HepG2 (cell line): Measurements from ENCODE around the gene UBE4A. TPM values are rescaled to one million over a fixed set of nuclear protein-coding genes. Genes with fewer than 3 reads are reported as not detected.

Experiments
- AGO2 ChIP-seq: fragments of 200-400 bp; formaldehyde crosslinking; optimal IDR thresholded peaks from 2 replicates; pipeline ENCODE3; 2017; ENCODE audit warnings: mild to moderate bottlenecking, low read depth, low read length, moderate library complexity
- ARID4A ChIP-seq: sonication (generic); formaldehyde crosslinking; IDR thresholded peaks from 2 replicates; pipeline ENCODE4 v1.5.0; 2020; ENCODE audit warnings: mild to moderate bottlenecking, missing genetic modification reagents, borderline replicate concordance
- CEBPG ChIP-seq: IDR thresholded peaks from 2 replicates; pipeline ENCODE4 v1.6.1; 2016
- FOSL1 ChIP-seq: sonication (generic); formaldehyde crosslinking; IDR thresholded peaks from 2 replicates; pipeline ENCODE4 v1.9.0; 2021; ENCODE audit warnings: missing genetic modification reagents, borderline replicate concordance
- FOXK1 ChIP-seq: sonication (generic); formaldehyde crosslinking; IDR thresholded peaks from 2 replicates; pipeline ENCODE4 v1.4.0; 2020; ENCODE audit warnings: low read depth, missing genetic modification reagents, borderline replicate concordance
- MAFG ChIP-seq: sonication (generic); formaldehyde crosslinking; IDR thresholded peaks from 2 replicates; pipeline ENCODE4 v1.5.1; 2020; ENCODE audit warnings: mild to moderate bottlenecking, missing genetic modification reagents
- MBD4 ChIP-seq: IDR thresholded peaks from 2 replicates; pipeline ENCODE4 v1.6.1; 2012; ENCODE audit warnings: low read length, inconsistent platforms, borderline replicate concordance
- NFYC ChIP-seq: IDR thresholded peaks from 2 replicates; pipeline ENCODE4 v1.6.1; 2016; ENCODE audit warnings: missing genetic modification reagents, missing compliant biosample characterization
- REPIN1 ChIP-seq: sonication (generic); formaldehyde crosslinking; IDR thresholded peaks from 2 replicates; pipeline ENCODE4 v1.8.0; 2022; ENCODE audit warnings: missing genetic modification reagents, low read depth, mild to moderate bottlenecking, borderline replicate concordance
- TBX3 ChIP-seq: fragments of 450-650 bp; IDR thresholded peaks from 2 replicates; pipeline ENCODE4 v1.6.1; 2017; ENCODE audit warnings: antibody characterized with exemption, mild to moderate bottlenecking, inconsistent platforms, borderline replicate concordance
- TP53 ChIP-seq: sonication (generic); formaldehyde crosslinking; conservative IDR thresholded peaks from 2 replicates; pipeline ENCODE4 v1.4.0; 2020; ENCODE audit warnings: missing genetic modification reagents
- ZFP82 ChIP-seq: sonication (generic); formaldehyde crosslinking; IDR thresholded peaks from 2 replicates; pipeline ENCODE4 v1.5.1; 2020; ENCODE audit warnings: mild to moderate bottlenecking, missing genetic modification reagents, borderline replicate concordance
- ZNF160 ChIP-seq: sonication (generic); formaldehyde crosslinking; IDR thresholded peaks from 2 replicates; pipeline ENCODE4 v1.8.0; 2022; ENCODE audit warnings: mild to moderate bottlenecking, inconsistent platforms, missing genetic modification reagents
- ZNF577 ChIP-seq: sonication (generic); formaldehyde crosslinking; IDR thresholded peaks from 2 replicates; pipeline ENCODE4 v1.4.0; 2020; ENCODE audit warnings: mild to moderate bottlenecking, low read depth, missing genetic modification reagents, borderline replicate concordance
- ZNF607 ChIP-seq: sonication (generic); formaldehyde crosslinking; IDR thresholded peaks from 2 replicates; pipeline ENCODE4 v1.5.1; 2020; ENCODE audit warnings: missing genetic modification reagents, mild to moderate bottlenecking, borderline replicate concordance
- ZNF747 ChIP-seq: sonication (generic); formaldehyde crosslinking; IDR thresholded peaks from 2 replicates; pipeline ENCODE4 v1.8.1; 2023; ENCODE audit warnings: missing genetic modification reagents, mild to moderate bottlenecking, borderline replicate concordance
- ZNF784 ChIP-seq: sonication (generic); formaldehyde crosslinking; IDR thresholded peaks from 2 replicates; pipeline ENCODE4 v1.5.1; 2020; ENCODE audit warnings: missing genetic modification reagents, mild to moderate bottlenecking, borderline replicate concordance
- ZNF850 ChIP-seq: sonication (generic); formaldehyde crosslinking; conservative IDR thresholded peaks from 2 replicates; pipeline ENCODE4 v1.9.0; 2021; ENCODE audit warnings: mild to moderate bottlenecking, missing genetic modification reagents
- ZSCAN9 ChIP-seq: IDR thresholded peaks from 2 replicates; pipeline ENCODE4 v1.6.1; 2016; ENCODE audit warnings: borderline replicate concordance
- polyA plus RNA-seq, 8 experiments: library from polyadenylated mRNA; depleted of rRNA in 3 of 8; stranded (reverse) in 7 of 8; unstranded in 1 of 8; fragments of >200 nt; fragmentation: Illumina TruSeq in 4 of 8; extraction: Trizol in 4 of 8; gene quantifications; 2 replicates each; pipeline versions ENCODE4 v1.2.1 to v1.2.3, GENCODE V29; 2011 to 2016; ENCODE audit warnings: low read depth in 4 of 8, missing spikeins in 1 of 8, mixed read lengths in 1 of 8; ENCODE audit not compliant: insufficient read depth in 1 of 8
- total RNA-seq, 5 experiments: library from RNA; depleted of rRNA; stranded (reverse); fragments of >200 nt; fragmentation: Illumina TruSeq; extraction: Trizol; gene quantifications; 2 replicates each; pipeline ENCODE4 v1.2.3, GENCODE V29; 2016; ENCODE audit warnings: low read depth in 1 of 5
- TF ChIP-seq, protein P1 (sequence below): sonication (generic); formaldehyde crosslinking; IDR thresholded peaks from 2 replicates; pipeline ENCODE4 v1.8.0; 2022; ENCODE audit warnings: mild to moderate bottlenecking, missing genetic modification reagents
- TF ChIP-seq, protein P2 (sequence below): sonication (generic); formaldehyde crosslinking; IDR thresholded peaks from 2 replicates; pipeline ENCODE4 v1.4.0; 2020; ENCODE audit warnings: mild to moderate bottlenecking, missing genetic modification reagents

Gene UBE4A
- total and polyA plus RNA-seq, 2 of the 13 experiments (the other 11 are each of a cell fraction or from before 2014, with no cell fraction given), result 15.1 to 32.7 TPM

DNA sequence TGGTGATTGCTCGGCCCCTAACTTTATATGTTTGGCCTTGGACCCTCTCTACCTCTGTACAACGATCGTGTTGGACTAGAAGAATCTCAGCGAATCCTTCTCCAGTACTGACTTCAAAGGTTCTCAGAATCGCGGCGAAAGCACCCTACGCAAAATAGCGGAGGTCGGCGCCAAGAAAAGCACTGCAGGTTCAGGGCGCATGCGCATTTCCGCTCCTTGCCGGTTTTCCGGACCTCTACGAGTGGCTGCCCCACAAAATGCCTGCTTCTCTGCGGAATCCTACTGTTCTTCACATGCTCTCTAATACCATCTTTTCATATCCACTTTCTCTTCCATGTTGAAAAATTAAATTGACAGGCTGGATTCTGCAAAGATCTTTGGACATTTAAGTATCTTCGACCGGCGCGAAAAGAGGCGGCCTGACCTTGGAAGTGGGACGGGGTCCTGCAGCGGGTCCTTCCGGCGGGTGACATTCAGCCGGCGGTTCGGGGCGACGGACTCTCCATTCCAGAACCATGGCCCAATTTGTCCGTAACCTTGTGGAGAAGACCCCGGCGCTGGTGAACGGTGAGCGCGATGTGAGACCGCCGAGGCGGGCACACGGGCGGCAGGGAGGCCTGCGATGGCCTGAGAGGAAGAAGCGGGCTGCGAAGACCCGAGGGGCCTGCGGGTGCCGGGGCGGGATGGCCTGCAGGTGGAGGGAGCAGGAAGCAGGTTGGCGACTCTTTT lies 41.9 kb downstream of the UBE4A start, which contains the start of gene ATP5MG (continued):
- TF ChIP-seq MAFG (no peak), ZNF607 (CRISPR knock-in tag) (no peak), ZNF577 (no peak), ZNF784 (no peak), ZNF850 (CRISPR knock-in tag) (0 out of 2 replicates have a peak, but pooled peaks have one; percentile 35), ZSCAN9 (CRISPR knock-in tag) (no peak; the same call in 1 of the 2 replicates), NFYC (CRISPR knock-in tag) (no peak), AGO2 (peak; percentile 60), ZNF747 (0 out of 2 replicates have a peak, but pooled peaks have one; percentile 37), REPIN1 (CRISPR knock-in tag) (no peak), ZFP82 (peak; percentile 83), MBD4 (no peak), FOSL1 (no peak), ARID4A (peak; percentile 90), TBX3 (no peak), CEBPG (CRISPR knock-in tag) (no peak; the same call in 1 of the 2 replicates), ZNF160 (no peak), TP53 (CRISPR knock-in tag) (no peak), FOXK1 (CRISPR knock-in tag) (no peak; the same call in 1 of the 2 replicates)
- TF ChIP-seq, protein P1, sequence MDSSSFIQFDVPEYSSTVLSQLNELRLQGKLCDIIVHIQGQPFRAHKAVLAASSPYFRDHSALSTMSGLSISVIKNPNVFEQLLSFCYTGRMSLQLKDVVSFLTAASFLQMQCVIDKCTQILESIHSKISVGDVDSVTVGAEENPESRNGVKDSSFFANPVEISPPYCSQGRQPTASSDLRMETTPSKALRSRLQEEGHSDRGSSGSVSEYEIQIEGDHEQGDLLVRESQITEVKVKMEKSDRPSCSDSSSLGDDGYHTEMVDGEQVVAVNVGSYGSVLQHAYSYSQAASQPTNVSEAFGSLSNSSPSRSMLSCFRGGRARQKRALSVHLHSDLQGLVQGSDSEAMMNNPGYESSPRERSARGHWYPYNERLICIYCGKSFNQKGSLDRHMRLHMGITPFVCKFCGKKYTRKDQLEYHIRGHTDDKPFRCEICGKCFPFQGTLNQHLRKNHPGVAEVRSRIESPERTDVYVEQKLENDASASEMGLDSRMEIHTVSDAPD (CRISPR knock-in tag), result no peak
- TF ChIP-seq, protein P2, sequence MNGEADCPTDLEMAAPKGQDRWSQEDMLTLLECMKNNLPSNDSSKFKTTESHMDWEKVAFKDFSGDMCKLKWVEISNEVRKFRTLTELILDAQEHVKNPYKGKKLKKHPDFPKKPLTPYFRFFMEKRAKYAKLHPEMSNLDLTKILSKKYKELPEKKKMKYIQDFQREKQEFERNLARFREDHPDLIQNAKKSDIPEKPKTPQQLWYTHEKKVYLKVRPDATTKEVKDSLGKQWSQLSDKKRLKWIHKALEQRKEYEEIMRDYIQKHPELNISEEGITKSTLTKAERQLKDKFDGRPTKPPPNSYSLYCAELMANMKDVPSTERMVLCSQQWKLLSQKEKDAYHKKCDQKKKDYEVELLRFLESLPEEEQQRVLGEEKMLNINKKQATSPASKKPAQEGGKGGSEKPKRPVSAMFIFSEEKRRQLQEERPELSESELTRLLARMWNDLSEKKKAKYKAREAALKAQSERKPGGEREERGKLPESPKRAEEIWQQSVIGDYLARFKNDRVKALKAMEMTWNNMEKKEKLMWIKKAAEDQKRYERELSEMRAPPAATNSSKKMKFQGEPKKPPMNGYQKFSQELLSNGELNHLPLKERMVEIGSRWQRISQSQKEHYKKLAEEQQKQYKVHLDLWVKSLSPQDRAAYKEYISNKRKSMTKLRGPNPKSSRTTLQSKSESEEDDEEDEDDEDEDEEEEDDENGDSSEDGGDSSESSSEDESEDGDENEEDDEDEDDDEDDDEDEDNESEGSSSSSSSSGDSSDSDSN (CRISPR knock-in tag), result 0 out of 2 replicates have a peak, but pooled peaks have one; percentile 33
